ENCODE data around the gene MAP10. TPM values are rescaled to one million over a fixed set of nuclear protein-coding genes. Genes with fewer than 3 reads are reported as not detected.

MAP10 gene
- total and polyA plus RNA-seq, 2 experiments from 2014 or later = 2.9 to 3.3 TPM

GRCh38 chr1:232820431-232820830, 15.2 kb downstream of the MAP10 start (continued):
- no peak for TF ChIP-seq ZNF462 (CRISPR knock-in tag; IDR thresholded peaks at IDR 0.05)
- TF ChIP-seq ZNF331 (CRISPR knock-in tag; IDR thresholded peaks at IDR 0.05; ENCODE audit: low read depth) = no peak
- no peak for TF ChIP-seq REST (IDR thresholded peaks at IDR 0.05; ENCODE audit: unreplicated experiment)
- TF ChIP-seq CREB1 (CRISPR knock-in tag; IDR thresholded peaks at IDR 0.05; ENCODE audit: low read depth) = no peak
- TF ChIP-seq ETS1 (IDR thresholded peaks at IDR 0.05) = no peak

Measured in GM23338 (cell line).